Measurements from ENCODE around the gene ICAM1. TPM values are rescaled to one million over a fixed set of nuclear protein-coding genes. Genes with fewer than 3 reads are reported as not detected.

Gene ICAM1
- total RNA-seq, 1 donor from 2014 or later: not detected

DNA sequence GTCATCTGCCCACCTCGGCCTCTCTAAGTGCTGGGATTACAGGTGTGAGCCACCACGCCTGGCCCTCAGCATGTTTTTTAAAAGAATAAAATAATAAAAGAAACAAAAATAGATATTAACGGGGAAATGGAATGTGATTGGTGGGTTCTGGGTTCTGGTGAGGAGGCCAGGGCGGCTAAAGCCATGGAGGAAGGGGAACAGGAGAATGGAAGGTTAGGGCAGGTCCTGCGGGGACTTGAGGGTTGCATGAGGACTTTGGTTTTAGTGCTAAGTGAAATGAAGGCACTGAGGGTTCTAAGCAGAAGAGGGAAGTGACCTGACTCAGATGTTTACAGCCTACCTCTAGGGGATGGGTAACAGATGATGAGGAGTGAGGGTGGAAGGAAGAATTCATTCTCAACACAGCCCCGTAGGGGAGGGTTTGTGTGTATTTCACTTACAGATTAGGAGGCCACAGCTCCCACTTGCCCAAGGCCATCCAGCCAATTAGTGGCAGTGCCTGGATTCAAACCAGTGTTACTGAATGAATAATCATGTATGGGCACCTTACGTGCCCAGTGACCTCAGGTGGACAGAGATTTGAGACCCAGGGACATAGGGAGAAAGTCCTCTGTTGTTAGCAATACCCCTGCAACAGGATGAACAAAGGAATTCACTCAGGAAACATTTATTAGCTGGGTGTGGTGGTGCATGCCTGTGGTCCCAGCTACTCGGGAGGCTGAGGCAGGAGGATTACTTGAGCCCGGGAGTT, 25.6 kb upstream of the ICAM1 start:
- no peaks in the 10 kb centered on the region for H3K9me3 Mint-ChIP-seq (ENCODE audit: unreplicated experiment)
- H3K4me1 Mint-ChIP-seq (ENCODE audit: low read depth, unreplicated experiment): no peaks in the 10 kb centered on the region
- no peak overlapping the region for H3K27ac Mint-ChIP-seq (ENCODE audit: unreplicated experiment)
- TF ChIP-seq, protein P1, sequence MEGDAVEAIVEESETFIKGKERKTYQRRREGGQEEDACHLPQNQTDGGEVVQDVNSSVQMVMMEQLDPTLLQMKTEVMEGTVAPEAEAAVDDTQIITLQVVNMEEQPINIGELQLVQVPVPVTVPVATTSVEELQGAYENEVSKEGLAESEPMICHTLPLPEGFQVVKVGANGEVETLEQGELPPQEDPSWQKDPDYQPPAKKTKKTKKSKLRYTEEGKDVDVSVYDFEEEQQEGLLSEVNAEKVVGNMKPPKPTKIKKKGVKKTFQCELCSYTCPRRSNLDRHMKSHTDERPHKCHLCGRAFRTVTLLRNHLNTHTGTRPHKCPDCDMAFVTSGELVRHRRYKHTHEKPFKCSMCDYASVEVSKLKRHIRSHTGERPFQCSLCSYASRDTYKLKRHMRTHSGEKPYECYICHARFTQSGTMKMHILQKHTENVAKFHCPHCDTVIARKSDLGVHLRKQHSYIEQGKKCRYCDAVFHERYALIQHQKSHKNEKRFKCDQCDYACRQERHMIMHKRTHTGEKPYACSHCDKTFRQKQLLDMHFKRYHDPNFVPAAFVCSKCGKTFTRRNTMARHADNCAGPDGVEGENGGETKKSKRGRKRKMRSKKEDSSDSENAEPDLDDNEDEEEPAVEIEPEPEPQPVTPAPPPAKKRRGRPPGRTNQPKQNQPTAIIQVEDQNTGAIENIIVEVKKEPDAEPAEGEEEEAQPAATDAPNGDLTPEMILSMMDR (IDR thresholded peaks at IDR 0.05; ENCODE audit: partially characterized antibody, unreplicated experiment): no peak
- no peak overlapping the region for H3K4me3 Mint-ChIP-seq (ENCODE audit: unreplicated experiment)
- no peaks in the 10 kb centered on the region for H3K27me3 Mint-ChIP-seq (ENCODE audit: unreplicated experiment)
- DNase-seq: no peak
- no peaks in the 10 kb centered on the region for H3K36me3 Mint-ChIP-seq (ENCODE audit: unreplicated experiment)

DNA sequence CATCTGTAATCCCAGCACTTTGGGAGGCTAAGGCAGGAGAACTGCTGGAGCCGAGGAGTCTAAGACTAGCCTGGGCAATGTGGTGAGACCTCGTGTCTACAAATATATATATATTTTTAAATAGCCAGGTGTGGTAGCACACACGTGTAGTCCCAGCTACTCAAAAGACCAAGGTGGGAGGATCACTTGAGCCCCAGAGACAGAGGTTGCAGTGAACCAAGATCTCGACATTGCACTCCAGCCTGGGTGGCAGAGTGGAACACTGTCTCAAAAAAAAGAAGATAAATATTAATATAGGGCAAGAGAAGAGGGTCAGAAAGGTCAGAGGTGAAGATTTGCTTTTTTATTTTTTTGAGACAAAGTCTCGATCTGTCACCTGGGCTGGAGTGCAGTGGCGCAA, 24.4 kb upstream of the ICAM1 start:
- H3K27ac Mint-ChIP-seq (ENCODE audit: unreplicated experiment): no peak overlapping the region
- no peaks in the 10 kb centered on the region for H3K27me3 Mint-ChIP-seq (ENCODE audit: unreplicated experiment)
- no peaks in the 10 kb centered on the region for H3K36me3 Mint-ChIP-seq (ENCODE audit: unreplicated experiment)
- H3K4me3 Mint-ChIP-seq (ENCODE audit: unreplicated experiment): no peak overlapping the region
- H3K9me3 Mint-ChIP-seq (ENCODE audit: unreplicated experiment): peaks cover under 1% of the 10 kb centered on the region
- TF ChIP-seq, protein P1 (IDR thresholded peaks at IDR 0.05; ENCODE audit: partially characterized antibody, unreplicated experiment): no peak
- DNase-seq: no peak
- no peaks in the 10 kb centered on the region for H3K4me1 Mint-ChIP-seq (ENCODE audit: low read depth, unreplicated experiment)

DNA sequence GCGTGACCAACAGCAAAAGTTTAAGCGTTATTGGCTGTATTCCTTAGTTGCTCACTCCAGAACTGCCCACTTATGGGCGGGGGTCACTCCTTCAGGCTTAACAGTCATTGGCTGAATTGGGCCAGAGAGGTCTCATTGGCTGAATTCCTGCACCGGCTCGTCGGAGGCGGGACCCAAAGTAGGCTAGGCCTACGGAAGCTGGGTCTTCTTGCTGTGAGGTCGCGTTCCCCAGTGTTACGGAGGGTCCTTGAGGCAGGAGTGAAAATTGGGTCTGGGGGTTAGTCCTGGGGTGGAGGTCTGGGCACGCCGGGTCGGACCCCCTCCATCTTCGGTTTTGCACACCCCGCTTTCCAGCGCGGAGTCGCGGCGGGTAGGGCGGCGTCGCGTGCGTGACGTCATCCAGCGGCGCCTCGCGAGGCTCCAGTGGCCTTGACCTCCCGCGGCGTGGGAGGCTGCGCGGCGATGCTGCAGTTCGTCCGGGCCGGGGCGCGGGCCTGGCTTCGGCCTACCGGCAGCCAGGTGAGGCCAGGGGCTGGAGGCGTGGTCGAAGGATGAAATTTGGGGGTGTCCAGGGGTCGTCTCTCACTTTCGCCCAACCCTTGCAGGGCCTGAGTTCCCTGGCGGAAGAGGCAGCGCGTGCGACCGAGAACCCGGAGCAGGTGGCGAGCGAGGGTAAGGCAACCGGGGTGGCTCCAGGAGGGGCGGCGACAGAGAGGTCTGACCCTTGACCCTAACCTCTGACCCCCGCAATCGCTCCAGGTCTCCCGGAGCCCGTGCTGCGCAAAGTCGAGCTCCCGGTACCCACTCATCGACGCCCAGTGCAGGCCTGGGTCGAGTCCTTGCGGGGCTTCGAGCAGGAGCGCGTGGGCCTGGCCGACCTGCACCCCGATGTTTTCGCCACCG, 18.9 kb upstream of the ICAM1 start, which contains the start of gene MRPL4:
Gene MRPL4, plus strand, starts transcription at position 423 of the 903 bp plus-strand sequence. Its CDS starts 40 bp downstream, at position 463.
- Mint-ChIP-seq H3K9me3 (ENCODE audit: unreplicated experiment) (peaks cover 5% of the 10 kb centered on the region), H3K27ac (ENCODE audit: unreplicated experiment) (peak within 1 kb of the TSS; percentile 77)

DNA sequence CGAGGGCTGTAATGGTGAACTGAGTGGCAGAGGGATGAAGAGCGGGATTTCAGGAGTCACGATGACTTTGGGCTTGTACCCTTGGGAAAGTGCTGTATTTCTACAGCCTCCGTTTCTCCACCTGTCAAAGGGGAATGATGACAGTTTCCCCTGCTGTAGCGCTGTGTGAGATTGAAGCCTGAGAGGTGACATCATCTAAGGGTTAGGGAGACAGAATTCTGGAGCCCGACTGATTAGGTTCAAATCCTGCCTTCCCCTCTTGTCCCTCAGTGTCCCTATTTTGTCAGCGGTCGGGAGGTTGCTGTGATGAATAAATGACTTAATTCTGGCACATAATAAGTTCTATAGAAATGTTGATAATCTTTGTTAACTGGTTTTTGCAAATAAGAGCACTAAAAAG, 18.2 kb upstream of the ICAM1 start:
- H3K36me3 Mint-ChIP-seq (ENCODE audit: unreplicated experiment): peaks cover 9% of the 10 kb centered on the region
- peak overlapping the region; percentile 77 for H3K27ac Mint-ChIP-seq (ENCODE audit: unreplicated experiment)
- no peaks in the 10 kb centered on the region for H3K4me1 Mint-ChIP-seq (ENCODE audit: low read depth, unreplicated experiment)

More for the DNA sequence above, 18.9 kb upstream of the ICAM1 start, which contains the start of gene MRPL4:
- peak; percentile 92 for DNase-seq
- H3K27me3 Mint-ChIP-seq (ENCODE audit: unreplicated experiment): peaks cover 2% of the 10 kb centered on the region
- peak within 1 kb of the TSS; percentile 96 for H3K4me3 Mint-ChIP-seq (ENCODE audit: unreplicated experiment)
- no peaks in the 10 kb centered on the region for H3K4me1 Mint-ChIP-seq (ENCODE audit: low read depth, unreplicated experiment)
- H3K36me3 Mint-ChIP-seq (ENCODE audit: unreplicated experiment): peaks cover 4% of the 10 kb centered on the region
- TF ChIP-seq, protein P1 (IDR thresholded peaks at IDR 0.05; ENCODE audit: partially characterized antibody, unreplicated experiment): no peak

More for the DNA sequence above, 18.2 kb upstream of the ICAM1 start:
- H3K27me3 Mint-ChIP-seq (ENCODE audit: unreplicated experiment): peaks cover 3% of the 10 kb centered on the region
- no peak for DNase-seq
- TF ChIP-seq, protein P1 (IDR thresholded peaks at IDR 0.05; ENCODE audit: partially characterized antibody, unreplicated experiment): no peak
- peak overlapping the region; percentile 96 for H3K4me3 Mint-ChIP-seq (ENCODE audit: unreplicated experiment)
- peaks cover 5% of the 10 kb centered on the region for H3K9me3 Mint-ChIP-seq (ENCODE audit: unreplicated experiment)
